ENCODE results near the gene TRAF3.
A peak's percentile ranks its signal among the peaks of the same experiment; 100 is the strongest.

Gene TRAF3

DNA sequence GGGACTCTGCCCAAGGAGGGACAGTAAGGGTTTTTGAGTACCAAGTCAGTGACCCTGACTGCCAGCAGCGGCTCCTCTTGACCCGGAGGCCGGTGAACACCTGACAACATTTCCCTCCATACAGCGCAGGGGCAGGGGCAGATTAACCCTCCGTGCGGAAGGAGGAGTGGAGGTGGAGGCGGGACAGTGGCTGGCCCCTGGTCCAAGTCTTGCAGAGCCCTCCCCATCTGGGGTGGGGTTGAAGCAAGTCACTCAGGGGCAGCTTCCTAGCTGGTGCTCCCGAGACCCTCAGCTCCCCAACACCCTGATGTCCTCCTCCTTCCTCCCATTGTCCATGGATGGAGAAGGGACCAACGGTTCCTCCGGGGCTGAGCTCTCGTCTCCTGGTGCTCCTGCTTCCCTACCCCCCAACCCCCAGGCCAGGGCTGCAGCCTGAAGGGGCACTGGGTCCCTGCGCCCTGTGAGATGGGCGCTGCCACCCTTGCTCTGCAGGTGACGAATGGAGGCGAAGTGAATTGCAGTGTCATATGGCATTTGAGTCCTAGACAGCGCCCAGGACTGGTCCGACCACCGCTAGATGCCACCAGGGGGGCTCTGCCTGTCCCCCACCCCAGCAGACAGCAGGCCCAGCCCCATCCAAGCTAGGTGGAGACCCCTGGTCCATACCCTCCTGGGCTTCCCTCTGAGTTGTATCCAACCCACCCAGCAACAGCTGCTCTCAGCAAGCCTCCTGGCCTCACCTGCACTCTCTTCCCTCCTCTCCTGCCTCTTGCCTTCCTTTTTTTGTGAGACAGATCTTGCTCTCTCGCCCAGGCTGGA, 138.3 kb downstream of the TRAF3 start:
- TF ChIP-seq SUZ12 (IDR thresholded peaks at IDR 0.05; ENCODE audit: extremely low read depth, insufficient read depth, insufficient read length) (no peak), YY1 (IDR thresholded peaks at IDR 0.05; ENCODE audit: insufficient read depth, insufficient read length) (no peak), ZNF274 (IDR thresholded peaks at IDR 0.05; ENCODE audit: low read depth, low read length) (no peak)
- peaks cover 9% of the 10 kb centered on the region for H3K4me1 ChIP-seq (ENCODE audit: insufficient read depth, insufficient read length)
- H3K4me3 ChIP-seq (ENCODE audit: insufficient read length, low read depth), result no peak overlapping the region
- no peaks in the 10 kb centered on the region for H3K9me3 ChIP-seq (ENCODE audit: insufficient read depth, low read length)
- peaks cover 6% of the 10 kb centered on the region for H3K36me3 ChIP-seq (ENCODE audit: insufficient read depth, insufficient read length, low read length)
- no peaks in the 10 kb centered on the region for H3K27me3 ChIP-seq (ENCODE audit: insufficient read depth, insufficient read length)
- H3K9ac ChIP-seq (ENCODE audit: insufficient read length, low read depth), result no peak overlapping the region
- DNase-seq (ENCODE audit: low read depth, low spot score), result no peak

DNA sequence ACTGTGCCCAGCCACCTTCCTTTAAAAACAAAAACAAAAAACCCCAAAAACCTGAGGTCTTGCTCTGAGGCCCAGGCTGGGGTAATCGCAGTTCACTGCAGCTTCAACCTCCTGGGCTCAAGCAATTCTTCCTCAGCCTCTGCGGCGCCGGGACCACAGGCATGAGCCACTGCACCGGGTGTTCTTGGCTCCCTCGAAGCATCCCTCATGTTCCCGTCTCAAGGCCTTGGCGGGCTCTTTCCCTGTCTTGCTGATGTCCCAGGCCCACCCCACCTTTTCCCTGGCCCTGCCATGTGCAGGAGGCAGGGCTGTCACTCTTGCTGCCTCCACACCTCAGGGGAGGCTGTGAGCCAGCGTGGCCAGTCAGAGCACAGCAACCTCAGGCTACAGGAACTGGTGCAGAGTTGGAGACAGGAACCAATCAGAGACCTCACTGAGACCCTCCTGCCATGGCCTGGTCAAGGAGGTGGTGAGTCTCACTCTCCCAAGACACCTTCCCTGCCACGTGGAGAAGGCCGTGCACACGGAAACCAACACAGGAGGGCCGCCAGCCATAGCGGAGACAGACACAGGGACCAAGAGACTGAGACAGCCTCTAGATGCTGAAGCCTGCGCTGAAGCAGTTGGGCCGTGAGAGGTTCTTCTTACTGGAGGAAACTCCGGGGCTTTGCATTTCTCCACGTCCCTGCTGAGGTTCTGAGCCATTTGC, 139.3 kb downstream of the TRAF3 start:
- Histone ChIP-seq H3K9ac (ENCODE audit: insufficient read length, low read depth) (no peak overlapping the region), H3K4me3 (ENCODE audit: insufficient read length, low read depth) (no peak overlapping the region), H3K4me1 (ENCODE audit: insufficient read depth, insufficient read length) (peaks cover 9% of the 10 kb centered on the region), H3K36me3 (ENCODE audit: insufficient read depth, insufficient read length, low read length) (peaks cover 4% of the 10 kb centered on the region), H3K9me3 (ENCODE audit: insufficient read depth, low read length) (no peaks in the 10 kb centered on the region), H3K27me3 (ENCODE audit: insufficient read depth, insufficient read length) (no peaks in the 10 kb centered on the region)
- DNase-seq (ENCODE audit: low read depth, low spot score), result no peak
- no peak for TF ChIP-seq YY1 (IDR thresholded peaks at IDR 0.05; ENCODE audit: insufficient read depth, insufficient read length)
- TF ChIP-seq ZNF274 (IDR thresholded peaks at IDR 0.05; ENCODE audit: low read depth, low read length), result no peak
- TF ChIP-seq SUZ12 (IDR thresholded peaks at IDR 0.05; ENCODE audit: extremely low read depth, insufficient read depth, insufficient read length), result no peak

- Histone ChIP-seq H3K9ac (ENCODE audit: insufficient read length, low read depth) (no peak overlapping the region), H3K27me3 (ENCODE audit: insufficient read depth, insufficient read length) (no peaks in the 10 kb centered on the region), H3K4me1 (ENCODE audit: insufficient read depth, insufficient read length) (peaks cover 9% of the 10 kb centered on the region), H3K36me3 (ENCODE audit: insufficient read depth, insufficient read length, low read length) (no peaks in the 10 kb centered on the region), H3K9me3 (ENCODE audit: insufficient read depth, low read length) (no peaks in the 10 kb centered on the region), H3K4me3 (ENCODE audit: insufficient read length, low read depth) (no peak overlapping the region)
- TF ChIP-seq YY1 (IDR thresholded peaks at IDR 0.05; ENCODE audit: insufficient read depth, insufficient read length) (no peak), ZNF274 (IDR thresholded peaks at IDR 0.05; ENCODE audit: low read depth, low read length) (no peak), SUZ12 (IDR thresholded peaks at IDR 0.05; ENCODE audit: extremely low read depth, insufficient read depth, insufficient read length) (no peak)
- DNase-seq (ENCODE audit: low read depth, low spot score), result no peak
These were observed 139.8 kb downstream of the TRAF3 start for GRCh38 chr14:102917056-102917385.

- DNase-seq (ENCODE audit: low read depth, low spot score), result no peak
- Histone ChIP-seq H3K4me1 (ENCODE audit: insufficient read depth, insufficient read length) (peaks cover 9% of the 10 kb centered on the region), H3K9me3 (ENCODE audit: insufficient read depth, low read length) (no peaks in the 10 kb centered on the region), H3K27me3 (ENCODE audit: insufficient read depth, insufficient read length) (no peaks in the 10 kb centered on the region), H3K36me3 (ENCODE audit: insufficient read depth, insufficient read length, low read length) (no peaks in the 10 kb centered on the region), H3K4me3 (ENCODE audit: insufficient read length, low read depth) (no peak overlapping the region), H3K9ac (ENCODE audit: insufficient read length, low read depth) (peak overlapping the region; percentile 10)
- TF ChIP-seq SUZ12 (IDR thresholded peaks at IDR 0.05; ENCODE audit: extremely low read depth, insufficient read depth, insufficient read length) (no peak), ZNF274 (IDR thresholded peaks at IDR 0.05; ENCODE audit: low read depth, low read length) (no peak), YY1 (IDR thresholded peaks at IDR 0.05; ENCODE audit: insufficient read depth, insufficient read length) (no peak)
These were observed 140.4 kb downstream of the TRAF3 start for GRCh38 chr14:102917469-102918211.

GRCh38 chr14:102918438-102918837, 141.2 kb downstream of the TRAF3 start:
- Histone ChIP-seq H3K9ac (ENCODE audit: insufficient read length, low read depth) (no peak overlapping the region), H3K4me3 (ENCODE audit: insufficient read length, low read depth) (no peak overlapping the region), H3K36me3 (ENCODE audit: insufficient read depth, insufficient read length, low read length) (no peaks in the 10 kb centered on the region), H3K27me3 (ENCODE audit: insufficient read depth, insufficient read length) (no peaks in the 10 kb centered on the region), H3K4me1 (ENCODE audit: insufficient read depth, insufficient read length) (peaks cover 7% of the 10 kb centered on the region), H3K9me3 (ENCODE audit: insufficient read depth, low read length) (no peaks in the 10 kb centered on the region)
- DNase-seq (ENCODE audit: low read depth, low spot score), result no peak
- no peak for TF ChIP-seq SUZ12 (IDR thresholded peaks at IDR 0.05; ENCODE audit: extremely low read depth, insufficient read depth, insufficient read length)
- no peak for TF ChIP-seq ZNF274 (IDR thresholded peaks at IDR 0.05; ENCODE audit: low read depth, low read length)

GRCh38 chr14:102920273-102920997, 143.2 kb downstream of the TRAF3 start:
- no peaks in the 10 kb centered on the region for H3K36me3 ChIP-seq (ENCODE audit: insufficient read depth, insufficient read length, low read length)
- no peaks in the 10 kb centered on the region for H3K9me3 ChIP-seq (ENCODE audit: insufficient read depth, low read length)
- H3K27me3 ChIP-seq (ENCODE audit: insufficient read depth, insufficient read length), result no peaks in the 10 kb centered on the region
- peaks cover 11% of the 10 kb centered on the region for H3K4me1 ChIP-seq (ENCODE audit: insufficient read depth, insufficient read length)
- H3K4me3 ChIP-seq (ENCODE audit: insufficient read length, low read depth), result no peak overlapping the region
- no peak for TF ChIP-seq ZNF274 (IDR thresholded peaks at IDR 0.05; ENCODE audit: low read depth, low read length)
- no peak for TF ChIP-seq SUZ12 (IDR thresholded peaks at IDR 0.05; ENCODE audit: extremely low read depth, insufficient read depth, insufficient read length)
- TF ChIP-seq YY1 (IDR thresholded peaks at IDR 0.05; ENCODE audit: insufficient read depth, insufficient read length), result no peak
- H3K9ac ChIP-seq (ENCODE audit: insufficient read length, low read depth), result no peak overlapping the region
- no peak for DNase-seq (ENCODE audit: low read depth, low spot score)

Data from NT2/D1 (cell line).